MM.1S (cell line): ENCODE data around the gene DHRSX.
"Not testable (repeated sequence)": the region's sequence is repeated elsewhere in the genome, so short reads cannot be mapped to it uniquely, and the experiment has no call there.

Experiments used
- DNase-seq: peaks from one replicate; pipeline ENCODE4 v3.0.0-alpha.2; 2015
- H2AFZ ChIP-seq: fragments of 300-600 bp; sonication (generic); 2 replicates; pipeline ENCODE4 v1.6.0; 2016; ENCODE audit warnings: antibody characterized with exemption, low read length
- H3F3A ChIP-seq: fragments of 300-600 bp; sonication (generic); 2 replicates; pipeline ENCODE4 v1.6.1; 2016; ENCODE audit warnings: mild to moderate bottlenecking, antibody characterized with exemption, low read length, moderate library complexity, mixed read lengths; ENCODE audit not compliant: insufficient read depth
- H3K27ac ChIP-seq: fragments of 300-600 bp; sonication (generic); 2 replicates; pipeline ENCODE4 v1.5.1; 2016; ENCODE audit warnings: mild to moderate bottlenecking, low read length
- H3K27me3 ChIP-seq: fragments of 300-600 bp; sonication (generic); replicated peaks from 2 replicates; pipeline ENCODE4 v1.6.0; 2016; ENCODE audit warnings: low read length; ENCODE audit not compliant: insufficient read depth
- H3K36me3 ChIP-seq: fragments of 300-600 bp; sonication (generic); replicated peaks from 2 replicates; pipeline ENCODE4 v1.6.1; 2016; ENCODE audit warnings: mild to moderate bottlenecking, low read length, mixed read lengths; ENCODE audit not compliant: insufficient read depth
- H3K4me1 ChIP-seq: fragments of 300-600 bp; sonication (generic); 2 replicates; pipeline ENCODE4 v1.6.1; 2016; ENCODE audit warnings: low read length, mixed read lengths
- H3K4me2 ChIP-seq: fragments of 300-600 bp; sonication (generic); 2 replicates; pipeline ENCODE4 v1.6.0; 2016; ENCODE audit warnings: low read depth, low read length
- H3K4me3 ChIP-seq: fragments of 300-600 bp; sonication (generic); 2 replicates; pipeline ENCODE4 v1.5.1; 2016; ENCODE audit warnings: low read length, mixed read lengths
- H3K79me2 ChIP-seq: fragments of 300-600 bp; sonication (generic); 2 replicates; pipeline ENCODE4 v1.6.1; 2016; ENCODE audit warnings: mixed run types, low read length, mixed read lengths
- H3K9ac ChIP-seq: fragments of 300-600 bp; sonication (generic); 2 replicates; pipeline ENCODE4 v1.6.1; 2016; ENCODE audit warnings: low read length, mixed read lengths
- H3K9me2 ChIP-seq: fragments of 300-600 bp; sonication (generic); replicated peaks from 2 replicates; pipeline ENCODE4 v1.6.1; 2016; ENCODE audit warnings: mild to moderate bottlenecking, low read length, mixed read lengths; ENCODE audit not compliant: insufficient read depth
- H3K9me3 ChIP-seq: fragments of 300-600 bp; sonication (generic); replicated peaks from 2 replicates; pipeline ENCODE4 v1.6.1; 2016; ENCODE audit warnings: mild to moderate bottlenecking, low read length, mixed read lengths; ENCODE audit not compliant: insufficient read depth
- H4K20me1 ChIP-seq: fragments of 300-600 bp; sonication (generic); 2 replicates; pipeline ENCODE4 v1.6.1; 2016; ENCODE audit warnings: mild to moderate bottlenecking, low read length, moderate library complexity, mixed read lengths; ENCODE audit not compliant: insufficient read depth
- CTCF ChIP-seq: fragments of 300-600 bp; sonication (generic); IDR thresholded peaks from 2 replicates; pipeline ENCODE4 v1.5.1; 2016; ENCODE audit warnings: antibody characterized with exemption, low read length, mixed read lengths
- EZH2 ChIP-seq: fragments of 300-600 bp; sonication (generic); optimal IDR thresholded peaks from 2 replicates; pipeline ENCODE3; 2017; ENCODE audit warnings: low read depth, mild to moderate bottlenecking, antibody characterized with exemption, low read length, mixed read lengths
- EZH2phosphoT487 ChIP-seq: fragments of 300-600 bp; sonication (generic); IDR thresholded peaks from 2 replicates; pipeline ENCODE4 v1.6.1; 2018; ENCODE audit warnings: antibody characterized with exemption, low read length

The DHRSX gene

GRCh38 chrX:2270783-2271182, 230.0 kb downstream of the DHRSX start:
- not testable (repeated sequence) for H2AFZ ChIP-seq, H4K20me1 ChIP-seq

GRCh38 chrX:2267890-2268289, 232.9 kb downstream of the DHRSX start:
- Histone ChIP-seq H3K27ac (no peak overlapping the region), H3F3A (no peaks in the 10 kb centered on the region), H3K9me3 (no peaks in the 10 kb centered on the region), H4K20me1 (no peaks in the 10 kb centered on the region), H3K9ac (no peak overlapping the region), H3K4me3 (no peak overlapping the region), H3K27me3 (no peaks in the 10 kb centered on the region), H3K4me1 (no peaks in the 10 kb centered on the region), H3K9me2 (no peaks in the 10 kb centered on the region), H3K4me2 (no peak overlapping the region), H3K36me3 (no peaks in the 10 kb centered on the region), H3K79me2 (no peaks in the 10 kb centered on the region), H2AFZ (no peak overlapping the region)
- TF ChIP-seq EZH2phosphoT487 (no peak), EZH2 (no peak), CTCF (no peak)
- no peak for DNase-seq

More at GRCh38 chrX:2270783-2271182, 230.0 kb downstream of the DHRSX start:
- H3K36me3 ChIP-seq, H3K4me2 ChIP-seq, H3K9me3 ChIP-seq, DNase-seq, H3K27me3 ChIP-seq, H3F3A ChIP-seq, H3K4me1 ChIP-seq, H3K9me2 ChIP-seq, H3K79me2 ChIP-seq, H3K4me3 ChIP-seq, H3K9ac ChIP-seq, H3K27ac ChIP-seq: not testable (repeated sequence)

- H3F3A ChIP-seq = no peaks in the 10 kb centered on the region
- H3K4me3 ChIP-seq = no peak overlapping the region
- TF ChIP-seq EZH2phosphoT487 (no peak), CTCF (no peak)
- DNase-seq = no peak
- no peaks in the 10 kb centered on the region for H3K79me2 ChIP-seq
- H3K9me3 ChIP-seq = no peaks in the 10 kb centered on the region
- H3K4me2 ChIP-seq = no peak overlapping the region
- H3K36me3 ChIP-seq = no peaks in the 10 kb centered on the region
- no peaks in the 10 kb centered on the region for H3K9me2 ChIP-seq
- no peaks in the 10 kb centered on the region for H4K20me1 ChIP-seq
- no peak overlapping the region for H3K27ac ChIP-seq
- no peaks in the 10 kb centered on the region for H3K27me3 ChIP-seq
- no peaks in the 10 kb centered on the region for H3K4me1 ChIP-seq
- no peak overlapping the region for H2AFZ ChIP-seq
- H3K9ac ChIP-seq = no peak overlapping the region
Measured at GRCh38 chrX:2266445-2267349, 234.1 kb downstream of the DHRSX start.

GRCh38 chrX:2265658-2266444, 234.9 kb downstream of the DHRSX start:
- H3K9me3 ChIP-seq = not testable (repeated sequence)

More at GRCh38 chrX:2265658-2266444, 234.9 kb downstream of the DHRSX start:
- not testable (repeated sequence) for H3K4me3 ChIP-seq, H3F3A ChIP-seq, DNase-seq, H3K9me2 ChIP-seq, H3K4me2 ChIP-seq, H4K20me1 ChIP-seq, H3K4me1 ChIP-seq, H3K79me2 ChIP-seq, H3K9ac ChIP-seq, H3K27me3 ChIP-seq, H3K36me3 ChIP-seq, H3K27ac ChIP-seq, H2AFZ ChIP-seq
